PFSK-1 (cell line): ENCODE data around the gene SPOCK3.

Source experiments
- REST ChIP-seq, 2 experiments: IDR thresholded peaks; 2 replicates each; pipeline versions ENCODE4 v1.6.1 to v1.8.0; 2011 to 2012; ENCODE audit warnings: low read depth in 2 of 2, low read length in 2 of 2, control low read depth in 1 of 2, inconsistent platforms in 1 of 2, mild to moderate bottlenecking in 1 of 2, moderate library complexity in 1 of 2; ENCODE audit not compliant: insufficient read depth in 1 of 2
- TAF1 ChIP-seq: IDR thresholded peaks from 2 replicates; pipeline ENCODE4 v1.6.1; 2012; ENCODE audit warnings: low read length, control low read depth, borderline replicate concordance; ENCODE audit not compliant: insufficient read depth

GRCh38 chr4:167232805-167233684 lies 1.2 kb downstream of the SPOCK3 start:
- no peak for TF ChIP-seq REST (IDR thresholded peaks at IDR 0.05; ENCODE audit: insufficient read depth in 1 of 2, low read depth in 2 of 2, low read length in 2 of 2)
- no peak for TF ChIP-seq TAF1
